K562 (cell line): ENCODE measurements around the gene KRTAP5-1. TPM values are rescaled to one million over a fixed set of nuclear protein-coding genes. Genes with fewer than 3 reads are reported as not detected.

ENCODE experiments used
- ATAC-seq: fragments of 200-7000 bp; cut with Tn5 transposase; 3 replicates; pipeline ENCODE4 v1.9.1; 2020; ENCODE audit warnings: moderate library complexity
- BruUV-seq: library from RNA; stranded (reverse); fragments of 400-500 nt; replicated peaks from 2 replicates; lab custom pipeline; 2021; lab: Mats Ljungman, UMichigan
- CTCF ChIA-PET: fragments of 300-600 bp; formaldehyde crosslinking; extraction: SDS; loops from one replicate; lab custom pipeline; 2021; ENCODE audit warnings: low intra/inter-chr PET ratio; lab: Yijun Ruan, JAX
- POLR2A ChIA-PET: fragments of 300-600, 350-650 bp; sonication (Branson Sonifier 250); formaldehyde crosslinking; extraction: SDS; loops from one replicate; lab custom pipeline; 2021; ENCODE audit warnings: antibody characterized with exemption, inconsistent platforms; lab: Yijun Ruan, JAX
- DNase-seq, 4 experiments: peaks; one replicate each; pipeline versions ENCODE4 v3.0.0 to v3.0.0-alpha.2; 2011 to 2018; ENCODE audit warnings: low spot score in 3 of 4, mixed read lengths in 3 of 4; ENCODE audit errors: extremely low read depth in 1 of 4
- FAIRE-seq: peaks from 2 replicates; lab custom pipeline; 2011; peaks lifted over from hg19 to GRCh38; lab: Jason Lieb, UNC
- H2AFZ ChIP-seq: 2 replicates; pipeline ENCODE4 v1.6.0; 2011; ENCODE audit warnings: low read depth, low read length, control low read depth, inconsistent platforms
- H3K27ac ChIP-seq: fragments of 200-600 bp; 3 replicates; pipeline ENCODE4 v1.8.0; 2011; ENCODE audit warnings: low read depth, mild to moderate bottlenecking, control low read depth, inconsistent platforms, low read length, moderate library complexity, mixed read lengths; ENCODE audit errors: extremely low read depth
- H3K27me3 ChIP-seq, 2 experiments: fragments of 300-600 bp in 1 of 2; 2 replicates in 1 of 2; 3 replicates in 1 of 2; pipeline versions ENCODE4 v1.6.0 to v1.8.0; 2011; ENCODE audit warnings: inconsistent platforms in 2 of 2, low read length in 2 of 2, mild to moderate bottlenecking in 1 of 2, mixed read lengths in 1 of 2, moderate library complexity in 1 of 2; ENCODE audit not compliant: control insufficient read depth in 2 of 2, insufficient read depth in 2 of 2
- H3K36me3 ChIP-seq: fragments of 300-600 bp; 3 replicates; pipeline ENCODE4 v1.8.0; 2011; ENCODE audit warnings: mild to moderate bottlenecking, low read length, inconsistent platforms; ENCODE audit not compliant: control insufficient read depth, insufficient read depth
- H3K4me1 ChIP-seq, 2 experiments: fragments of 200-600 bp in 1 of 2; replicated peaks in 1 of 2; 2 replicates in 1 of 2; 3 replicates in 1 of 2; pipeline versions ENCODE4 v1.5.1 to v1.8.0; 2011; ENCODE audit warnings: inconsistent platforms in 2 of 2, low read length in 2 of 2, mild to moderate bottlenecking in 1 of 2, mixed read lengths in 1 of 2, moderate library complexity in 1 of 2; ENCODE audit not compliant: control insufficient read depth in 2 of 2, insufficient read depth in 2 of 2
- H3K4me2 ChIP-seq: 2 replicates; pipeline ENCODE4 v1.6.1; 2011; ENCODE audit warnings: low read length, control low read depth, inconsistent platforms, mixed read lengths; ENCODE audit not compliant: insufficient read depth
- H3K4me3 ChIP-seq: fragments of 200-600 bp; sonication (generic), shearing (Covaris generic); 2 replicates; pipeline ENCODE4 v1.5.1; 2016; ENCODE audit warnings: control low read depth, inconsistent platforms
- H3K79me2 ChIP-seq: fragments of 200-600 bp; 3 replicates; pipeline ENCODE4 v1.8.0; 2011; ENCODE audit warnings: low read length, inconsistent platforms; ENCODE audit not compliant: control insufficient read depth, insufficient read depth
- H3K9ac ChIP-seq, 2 experiments: 2 replicates each; pipeline versions ENCODE4 v1.6.0 to v1.6.1; 2011; ENCODE audit warnings: low read depth in 2 of 2, low read length in 2 of 2, control low read depth in 1 of 2, inconsistent platforms in 1 of 2, mild to moderate bottlenecking in 1 of 2, mixed read lengths in 1 of 2; ENCODE audit not compliant: insufficient read depth in 1 of 2
- H3K9me1 ChIP-seq: one replicate; pipeline ENCODE4 v1.6.0; 2011; ENCODE audit warnings: inconsistent platforms, mild to moderate bottlenecking, low read length, moderate library complexity; ENCODE audit not compliant: control insufficient read depth, insufficient read depth
- H3K9me3 ChIP-seq: replicated peaks from 2 replicates; pipeline ENCODE4 v1.5.1; 2011; ENCODE audit warnings: low read depth, low read length, inconsistent platforms; ENCODE audit not compliant: control insufficient read depth, insufficient read depth
- H4K20me1 ChIP-seq: replicated peaks from 2 replicates; pipeline ENCODE4 v1.6.1; 2011; ENCODE audit warnings: low read length, inconsistent platforms, mixed read lengths; ENCODE audit not compliant: control insufficient read depth, insufficient read depth
- BACH1 ChIP-seq: fragments of 200-800 bp; sonication (Bioruptor generic); IDR thresholded peaks from 2 replicates; pipeline ENCODE4 v1.6.1; 2016; ENCODE audit warnings: missing genetic modification characterization, missing compliant biosample characterization
- CEBPG ChIP-seq, 3 experiments: fragments of 200-800 bp in 1 of 3; sonication (Bioruptor generic) in 1 of 3; sonication (generic) in 1 of 3; formaldehyde crosslinking in 1 of 3; IDR thresholded peaks in 2 of 3; conservative IDR thresholded peaks in 1 of 3; 2 replicates each; pipeline versions ENCODE4 v1.6.1 to v1.8.0; 2016 to 2022; ENCODE audit warnings: missing compliant biosample characterization in 2 of 3, missing genetic modification characterization in 2 of 3, mild to moderate bottlenecking in 1 of 3, missing genetic modification reagents in 1 of 3
- DIDO1 ChIP-seq: fragments of 450-650 bp; IDR thresholded peaks from 2 replicates; pipeline ENCODE4 v1.6.1; 2016; ENCODE audit warnings: low read depth, missing biosample characterization, missing genetic modification characterization
- ESRRB ChIP-seq: fragments of 250-450 bp; sonication (Bioruptor Pico); IDR thresholded peaks from 2 replicates; pipeline ENCODE4 v1.5.0; 2020; ENCODE audit warnings: mild to moderate bottlenecking, moderate library complexity, borderline replicate concordance
- ETV6 ChIP-seq, 3 experiments: fragments of 150-350 bp in 1 of 3; sonication (generic) in 1 of 3; formaldehyde crosslinking in 1 of 3; IDR thresholded peaks; 2 replicates each; pipeline versions ENCODE4 v1.6.1 to v1.8.0; 2014 to 2022; ENCODE audit warnings: borderline replicate concordance in 2 of 3, low read depth in 2 of 3, antibody characterized with exemption in 1 of 3, low read length in 1 of 3, mild to moderate bottlenecking in 1 of 3, missing genetic modification reagents in 1 of 3
- GTF2F1 ChIP-seq: IDR thresholded peaks from 2 replicates; pipeline ENCODE4 v1.6.1; 2011; ENCODE audit warnings: low read depth, low read length, improper control_type of control experiment
- HDGF ChIP-seq: fragments of 450-650 bp; IDR thresholded peaks from 2 replicates; pipeline ENCODE4 v1.6.1; 2016
- HEY1 ChIP-seq: fragments of 250-450 bp; sonication (Bioruptor Pico); IDR thresholded peaks from 2 replicates; pipeline ENCODE4 v1.5.0; 2020; ENCODE audit warnings: mild to moderate bottlenecking, moderate library complexity, borderline replicate concordance
- NCOA1 ChIP-seq: fragments of 450-650 bp; IDR thresholded peaks from 2 replicates; pipeline ENCODE4 v1.6.1; 2016; ENCODE audit warnings: low read depth
- SAFB2 ChIP-seq: fragments of 200-400 bp; formaldehyde crosslinking; IDR thresholded peaks from 2 replicates; pipeline ENCODE4 v1.6.1; 2018; ENCODE audit warnings: borderline replicate concordance, low read length, low read depth, moderate library complexity; ENCODE audit not compliant: severe bottlenecking
- SMC3 ChIP-seq: conservative IDR thresholded peaks from 2 replicates; pipeline ENCODE4 v1.6.1; 2011; ENCODE audit warnings: low read depth, low read length, improper control_type of control experiment; ENCODE audit not compliant: insufficient read depth
- SNRNP70 ChIP-seq: fragments of 200-400 bp; formaldehyde crosslinking; optimal IDR thresholded peaks from 2 replicates; pipeline ENCODE3; 2017; ENCODE audit warnings: low read depth, low read length
- SP2 ChIP-seq: IDR thresholded peaks from 2 replicates; pipeline ENCODE4 v1.6.1; 2011; ENCODE audit warnings: mild to moderate bottlenecking, low read depth, low read length, moderate library complexity; ENCODE audit not compliant: poor library complexity, severe bottlenecking; ENCODE audit errors: extremely low read depth
- TFAP4 ChIP-seq: sonication (generic); formaldehyde crosslinking; IDR thresholded peaks from 2 replicates; pipeline ENCODE4 v1.8.0; 2022; ENCODE audit warnings: missing genetic modification reagents, mild to moderate bottlenecking, moderate library complexity, borderline replicate concordance
- XRCC4 ChIP-seq: IDR thresholded peaks from one replicate; pipeline ENCODE4 v1.6.1; 2011; ENCODE audit not compliant: insufficient read depth, insufficient read length; ENCODE audit errors: extremely low read depth
- ZNF184 ChIP-seq: sonication (generic); formaldehyde crosslinking; IDR thresholded peaks from 2 replicates; pipeline ENCODE4 v1.5.0; 2020; ENCODE audit warnings: missing genetic modification reagents
- ZNF23 ChIP-seq: fragments of 250-450 bp; sonication (Bioruptor Pico); IDR thresholded peaks from 2 replicates; pipeline ENCODE4 v1.4.0; 2020; ENCODE audit warnings: mild to moderate bottlenecking
- ZNF696 ChIP-seq: fragments of 250-450 bp; sonication (Bioruptor Pico); conservative IDR thresholded peaks from 2 replicates; pipeline ENCODE4 v1.4.0; 2020; ENCODE audit warnings: mild to moderate bottlenecking, moderate library complexity
- ZNF79 ChIP-seq: fragments of 250-450 bp; sonication (Bioruptor Pico); IDR thresholded peaks from 2 replicates; pipeline ENCODE4 v1.4.0; 2020; ENCODE audit warnings: low read depth, mild to moderate bottlenecking, moderate library complexity
- WGBS: fragments of 100-300 bp; shearing (Covaris generic); methylation state at CpG from one replicate; pipeline ENCODE4 v1.1.6; 2016; ENCODE audit warnings: low coverage, mixed read lengths; ENCODE audit not compliant: insufficient coverage; ENCODE audit errors: missing lambda C conversion rate; 5-methylcytosine and 5-hydroxymethylcytosine counted together
- in situ Hi-C: fragments of 300-500 bp; cut with MboI; formaldehyde crosslinking; loops from 4 replicates; pipeline ENCODE4 v1.15.0; 2018; ENCODE audit warnings: inconsistent platforms, mixed read lengths
- intact Hi-C: fragments of 100-400 bp; cut with micrococcal nuclease; formaldehyde crosslinking; loops from 2 replicates; pipeline ENCODE4 v1.14.2; 2022
- polyA plus RNA-seq, 8 experiments: library from polyadenylated mRNA; depleted of rRNA in 4 of 8; stranded (reverse) in 5 of 8; unstranded in 3 of 8; fragments of >200 nt; fragmentation: Nextera tagmentation in 2 of 8; fragmentation: Illumina TruSeq in 1 of 8; extraction: Ambion mirVana in 2 of 8; extraction: Trizol in 1 of 8; gene quantifications; 2 replicates each; pipeline versions ENCODE4 v1.2.1 to v1.2.3, GENCODE V29; 2011 to 2014; ENCODE audit warnings: inconsistent platforms in 1 of 8, missing spikeins in 1 of 8
- total RNA-seq, 7 experiments: library from RNA; depleted of rRNA in 6 of 7; stranded (reverse); fragments of >200 nt in 6 of 7; fragmentation: Illumina TruSeq in 2 of 7; extraction: Trizol in 2 of 7; gene quantifications; 2 replicates each; pipeline versions ENCODE4 v1.2.1 to v1.2.3, GENCODE V29; 2011 to 2021; ENCODE audit warnings: low replicate concordance in 1 of 7

Gene KRTAP5-1
- total and polyA plus RNA-seq, 9 of the 15 experiments (the other 6 are each of a cell fraction or from before 2014, with no cell fraction given), result not detected

GRCh38 chr11:1592628-1593027, 7.5 kb upstream of the KRTAP5-1 start:
- BruUV-seq, result no TSS peak
- POLR2A ChIA-PET, result interaction anchor here (0.7 to 0.8 kb wide), 2 partner anchors 21 to 944 kb away, joined by 3 to 7 read pairs; no protein-coding TSS in a partner anchor
- Histone ChIP-seq H3K36me3 (no peaks in the 10 kb centered on the region), H3K4me3 (no peak overlapping the region), H3K9me3 (no peaks in the 10 kb centered on the region), H3K4me2 (no peak overlapping the region), H2AFZ (no peak overlapping the region), H3K27me3 (peaks cover 17 to 44% of the 10 kb centered on the region in 2 experiments; a peak in 3 of 5 replicates), H3K27ac (no peak overlapping the region), H3K4me1 (no peaks in the 10 kb centered on the region), H3K9me1 (no peaks in the 10 kb centered on the region), H3K79me2 (no peaks in the 10 kb centered on the region), H4K20me1 (peaks cover 4% of the 10 kb centered on the region; the same call in 1 of the 2 replicates)
- FAIRE-seq (no peak), ATAC-seq (no peak), DNase-seq (no peak)
- intact Hi-C loops (no loop called here), in situ Hi-C loops (loop anchor here (5.0 kb wide), 1 partner anchor 35 kb away; the partner anchor contains the start of gene KRTAP5-5)
- TF ChIP-seq ETV6 (IDR thresholded peaks at IDR 0.05; ENCODE audit: borderline replicate concordance in 1 of 2, low read depth in 2 of 2, low read length in 1 of 2) (no peak), ETV6 (CRISPR knock-in tag; IDR thresholded peaks at IDR 0.05; ENCODE audit: borderline replicate concordance) (no peak), ZNF696 (CRISPR knock-in tag) (no peak), BACH1 (no peak), ZNF184 (no peak), NCOA1 (no peak), ZNF79 (CRISPR knock-in tag) (no peak), CEBPG (CRISPR knock-in tag; IDR thresholded peaks at IDR 0.05) (no peak), CEBPG (tag; conservative IDR thresholded peaks at IDR 0.05 in 1 of 2, IDR thresholded peaks at IDR 0.05 in 1 of 2) (no peak), SMC3 (no peak), GTF2F1 (no peak), HEY1 (no peak), HDGF (no peak), XRCC4 (no peak), SNRNP70 (no peak), DIDO1 (tag) (no peak), ZNF23 (CRISPR knock-in tag) (no peak), SAFB2 (no peak), ESRRB (no peak), TFAP4 (no peak), SP2 (no peak)
- TF ChIP-seq, all 486 proteins: peak for 0
- CTCF ChIA-PET, result no interaction called here
- 2% methylated on average over 9 of the region's 9 CpGs for WGBS
- no peak overlapping the region for H3K9ac ChIP-seq
